Memory B cell (primary cell): ENCODE data around the gene PGM1.

ENCODE experiments used
- ATAC-seq: fragments of 150-1000 bp; cut with Tn5 transposase; 2 replicates; pipeline ENCODE4 v1.10.0; 2021; ENCODE audit warnings: low read depth, mild to moderate bottlenecking, moderate library complexity
- DNase-seq, 2 donors: peaks; one replicate each; pipeline ENCODE4 v3.0.0; 2022; ENCODE audit warnings: low spot score in 2 of 2
- H3K27ac Mint-ChIP-seq: one replicate; pipeline ENCODE4 v1.8.0; 2022; ENCODE audit warnings: mild to moderate bottlenecking, moderate library complexity, mixed read lengths
- H3K27me3 Mint-ChIP-seq: one replicate; pipeline ENCODE4 v1.8.0; 2022; ENCODE audit warnings: mixed read lengths
- H3K36me3 Mint-ChIP-seq: one replicate; pipeline ENCODE4 v1.8.0; 2022; ENCODE audit warnings: mild to moderate bottlenecking, mixed read lengths
- H3K4me1 Mint-ChIP-seq: one replicate; pipeline ENCODE4 v1.8.0; 2022; ENCODE audit warnings: mixed read lengths
- H3K4me3 Mint-ChIP-seq: one replicate; pipeline ENCODE4 v1.8.0; 2022; ENCODE audit warnings: mild to moderate bottlenecking, moderate library complexity, mixed read lengths
- H3K9me3 Mint-ChIP-seq: one replicate; pipeline ENCODE4 v1.8.0; 2022; ENCODE audit warnings: mixed read lengths

The PGM1 gene

GRCh38 chr1:63671514-63671913 is 78.3 kb downstream of the PGM1 start:
- no peaks in the 10 kb centered on the region for H3K9me3 Mint-ChIP-seq
- no peak overlapping the region for H3K4me3 Mint-ChIP-seq
- H3K36me3 Mint-ChIP-seq, result peaks cover 2% of the 10 kb centered on the region
- H3K27me3 Mint-ChIP-seq, result no peaks in the 10 kb centered on the region
- no peak overlapping the region for H3K27ac Mint-ChIP-seq
- DNase-seq (no peak), ATAC-seq (no peak)
- no peaks in the 10 kb centered on the region for H3K4me1 Mint-ChIP-seq

GRCh38 chr1:63674238-63674864 is 81.1 kb downstream of the PGM1 start:
- Mint-ChIP-seq H3K27ac (no peak overlapping the region), H3K9me3 (peaks cover 2% of the 10 kb centered on the region), H3K4me1 (no peaks in the 10 kb centered on the region), H3K36me3 (peaks cover 4% of the 10 kb centered on the region), H3K4me3 (no peak overlapping the region), H3K27me3 (peaks cover 2% of the 10 kb centered on the region)
- no peak for DNase-seq
- ATAC-seq, result no peak

GRCh38 chr1:63674865-63675419 is 81.7 kb downstream of the PGM1 start:
- peaks cover 4% of the 10 kb centered on the region for H3K36me3 Mint-ChIP-seq
- no peak for ATAC-seq
- no peaks in the 10 kb centered on the region for H3K4me1 Mint-ChIP-seq

GRCh38 chr1:63675420-63675931 is 82.3 kb downstream of the PGM1 start:
- no peak for DNase-seq
- Mint-ChIP-seq H3K4me3 (no peak overlapping the region), H3K4me1 (no peaks in the 10 kb centered on the region), H3K36me3 (peaks cover 4% of the 10 kb centered on the region), H3K9me3 (peaks cover 2% of the 10 kb centered on the region), H3K27ac (no peak overlapping the region), H3K27me3 (peaks cover 2% of the 10 kb centered on the region)
- ATAC-seq, result no peak

More at GRCh38 chr1:63674865-63675419, 81.7 kb downstream of the PGM1 start:
- no peak overlapping the region for H3K4me3 Mint-ChIP-seq
- H3K27ac Mint-ChIP-seq, result no peak overlapping the region
- peaks cover 2% of the 10 kb centered on the region for H3K9me3 Mint-ChIP-seq
- peaks cover 2% of the 10 kb centered on the region for H3K27me3 Mint-ChIP-seq
- DNase-seq, result no peak

- ATAC-seq, result no peak
- H3K4me1 Mint-ChIP-seq, result no peaks in the 10 kb centered on the region
- peaks cover 2% of the 10 kb centered on the region for H3K27me3 Mint-ChIP-seq
- H3K9me3 Mint-ChIP-seq, result peaks cover 2% of the 10 kb centered on the region
- peaks cover 4% of the 10 kb centered on the region for H3K36me3 Mint-ChIP-seq
- H3K4me3 Mint-ChIP-seq, result no peak overlapping the region
- no peak for DNase-seq
- no peak overlapping the region for H3K27ac Mint-ChIP-seq
Observed at GRCh38 chr1:63677497-63677896, 84.3 kb downstream of the PGM1 start.

GRCh38 chr1:63678200-63678599 is 85.0 kb downstream of the PGM1 start:
- H3K9me3 Mint-ChIP-seq, result peaks cover 2% of the 10 kb centered on the region
- peaks cover 2% of the 10 kb centered on the region for H3K27me3 Mint-ChIP-seq
- no peaks in the 10 kb centered on the region for H3K4me1 Mint-ChIP-seq
- H3K36me3 Mint-ChIP-seq, result peaks cover 4% of the 10 kb centered on the region
- no peak overlapping the region for H3K27ac Mint-ChIP-seq
- H3K4me3 Mint-ChIP-seq, result no peak overlapping the region
- DNase-seq, result no peak
- no peak for ATAC-seq

GRCh38 chr1:63679076-63679475 is 85.9 kb downstream of the PGM1 start:
- H3K9me3 Mint-ChIP-seq, result peaks cover 2% of the 10 kb centered on the region
- peaks cover 2% of the 10 kb centered on the region for H3K36me3 Mint-ChIP-seq
- no peaks in the 10 kb centered on the region for H3K4me1 Mint-ChIP-seq
- ATAC-seq, result no peak
- H3K4me3 Mint-ChIP-seq, result no peak overlapping the region
- H3K27me3 Mint-ChIP-seq, result peaks cover 2% of the 10 kb centered on the region
- H3K27ac Mint-ChIP-seq, result no peak overlapping the region
- no peak for DNase-seq

DNA sequence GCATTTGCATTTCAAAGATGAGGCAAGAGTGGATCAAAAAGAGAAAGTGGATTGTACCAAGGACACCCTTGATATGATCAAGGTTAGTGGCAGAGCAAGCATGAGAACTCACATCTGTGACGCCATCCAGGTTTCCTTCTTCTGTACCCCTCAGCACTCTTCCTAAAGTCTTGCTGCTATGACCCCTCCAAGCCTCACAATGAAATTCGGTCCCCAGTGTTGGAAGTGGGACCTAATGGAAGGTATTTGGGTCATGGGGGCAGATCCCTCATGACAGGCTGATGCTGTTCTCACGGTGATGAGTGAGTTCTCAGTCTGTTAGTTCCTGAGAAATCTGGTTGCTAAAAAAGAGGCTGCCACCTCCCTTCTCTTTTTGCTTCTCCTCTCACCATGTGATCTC is 86.4 kb downstream of the PGM1 start:
- Mint-ChIP-seq H3K36me3 (peaks cover 2% of the 10 kb centered on the region), H3K4me3 (no peak overlapping the region)
- ATAC-seq, result no peak

DNA sequence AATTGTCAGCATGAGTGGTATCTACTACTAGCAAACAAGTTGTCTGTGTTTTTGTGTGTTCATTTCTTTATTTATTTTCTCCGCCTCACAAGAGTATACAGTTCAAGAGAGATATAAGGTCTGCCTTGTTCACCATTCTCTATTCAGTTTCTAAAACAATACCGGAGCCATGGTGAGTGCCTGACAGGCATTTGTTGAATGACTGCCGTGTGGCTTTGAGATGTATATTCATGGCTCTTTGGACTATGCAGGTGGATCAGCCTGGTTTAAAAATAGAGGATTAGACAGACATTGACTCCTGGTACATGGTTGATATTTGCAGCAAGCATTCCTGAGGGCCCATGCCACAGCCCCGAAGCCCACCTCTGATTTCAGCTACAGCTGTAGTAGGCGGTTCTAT is 89.7 kb downstream of the PGM1 start:
- Mint-ChIP-seq H3K27me3 (peaks cover 9% of the 10 kb centered on the region), H3K36me3 (peaks cover 3% of the 10 kb centered on the region), H3K4me3 (no peak overlapping the region), H3K27ac (no peak overlapping the region), H3K4me1 (no peaks in the 10 kb centered on the region), H3K9me3 (peaks cover 2% of the 10 kb centered on the region)
- ATAC-seq, result no peak
- DNase-seq, result no peak

More for the DNA sequence above, 86.4 kb downstream of the PGM1 start:
- Mint-ChIP-seq H3K9me3 (peaks cover 2% of the 10 kb centered on the region), H3K27me3 (peaks cover 2% of the 10 kb centered on the region), H3K27ac (no peak overlapping the region), H3K4me1 (no peaks in the 10 kb centered on the region)
- DNase-seq, result no peak

GRCh38 chr1:63683759-63684158 is 90.5 kb downstream of the PGM1 start:
- Mint-ChIP-seq H3K36me3 (peaks cover 2% of the 10 kb centered on the region), H3K27me3 (peaks cover 7% of the 10 kb centered on the region), H3K4me1 (no peaks in the 10 kb centered on the region), H3K9me3 (peaks cover 2% of the 10 kb centered on the region), H3K27ac (no peak overlapping the region), H3K4me3 (no peak overlapping the region)
- ATAC-seq, result no peak
- no peak for DNase-seq

- Mint-ChIP-seq H3K27ac (no peak overlapping the region), H3K27me3 (peaks cover 7% of the 10 kb centered on the region), H3K9me3 (no peaks in the 10 kb centered on the region), H3K4me3 (no peak overlapping the region), H3K4me1 (peaks cover 1% of the 10 kb centered on the region), H3K36me3 (peaks cover 2% of the 10 kb centered on the region)
- DNase-seq (no peak), ATAC-seq (no peak)
Observed at GRCh38 chr1:63686696-63687095, 93.5 kb downstream of the PGM1 start.

- H3K4me1 Mint-ChIP-seq, result peaks cover 2% of the 10 kb centered on the region
- ATAC-seq (no peak), DNase-seq (no peak)
- peaks cover 7% of the 10 kb centered on the region for H3K27me3 Mint-ChIP-seq
- H3K36me3 Mint-ChIP-seq, result peaks cover 2% of the 10 kb centered on the region
- H3K9me3 Mint-ChIP-seq, result no peaks in the 10 kb centered on the region
- H3K27ac Mint-ChIP-seq, result no peak overlapping the region
- H3K4me3 Mint-ChIP-seq, result no peak overlapping the region
Observed at GRCh38 chr1:63688302-63688890, 95.2 kb downstream of the PGM1 start.

GRCh38 chr1:63690966-63691700 is 97.9 kb downstream of the PGM1 start:
- no peak for DNase-seq
- Mint-ChIP-seq H3K4me3 (no peak overlapping the region), H3K9me3 (no peaks in the 10 kb centered on the region), H3K36me3 (peaks cover 2% of the 10 kb centered on the region), H3K4me1 (peaks cover 2% of the 10 kb centered on the region), H3K27me3 (peaks cover 6% of the 10 kb centered on the region), H3K27ac (no peak overlapping the region)
- ATAC-seq, result no peak
